Neural cell (in vitro differentiated cells): ENCODE results near the gene JPT2.

Experiments used
- EP300 ChIP-seq: fragments of 450-650 bp; conservative IDR thresholded peaks from 2 replicates; pipeline ENCODE4 v1.6.1; 2014; ENCODE audit warnings: antibody characterized with exemption, mild to moderate bottlenecking, moderate library complexity; ENCODE audit not compliant: poor library complexity, severe bottlenecking
- EZH2 ChIP-seq: fragments of 200-600, 300-800 bp; shearing (Covaris generic), sonication (generic); IDR thresholded peaks from 2 replicates; pipeline ENCODE4 v1.6.1; 2014; ENCODE audit warnings: antibody characterized with exemption, low read length, borderline replicate concordance, mild to moderate bottlenecking; ENCODE audit not compliant: insufficient read depth, poor library complexity, severe bottlenecking
- POLR2AphosphoS5 ChIP-seq: IDR thresholded peaks from 2 replicates; pipeline ENCODE4 v1.6.1; 2012
- RAD21 ChIP-seq: fragments of 450-650 bp; conservative IDR thresholded peaks from 2 replicates; pipeline ENCODE4 v1.6.1; 2014; ENCODE audit warnings: antibody characterized with exemption, mild to moderate bottlenecking, moderate library complexity
- REST ChIP-seq: IDR thresholded peaks from 2 replicates; pipeline ENCODE4 v1.6.1; 2012; ENCODE audit warnings: borderline replicate concordance
- SMC3 ChIP-seq: fragments of 450-650 bp; conservative IDR thresholded peaks from 2 replicates; pipeline ENCODE4 v1.6.1; 2014; ENCODE audit warnings: antibody characterized with exemption, mild to moderate bottlenecking, moderate library complexity; ENCODE audit not compliant: poor library complexity
- TF ChIP-seq, protein P1 (sequence below): fragments of 450-650 bp; IDR thresholded peaks from 2 replicates; pipeline ENCODE4 v1.5.1; 2014; ENCODE audit warnings: antibody characterized with exemption, mild to moderate bottlenecking, moderate library complexity; ENCODE audit not compliant: poor library complexity, severe bottlenecking

GRCh38 chr16:1744338-1744840, 66.3 kb downstream of the JPT2 start:
- no peak for TF ChIP-seq EZH2
- no peak for TF ChIP-seq POLR2AphosphoS5
- TF ChIP-seq, protein P1, sequence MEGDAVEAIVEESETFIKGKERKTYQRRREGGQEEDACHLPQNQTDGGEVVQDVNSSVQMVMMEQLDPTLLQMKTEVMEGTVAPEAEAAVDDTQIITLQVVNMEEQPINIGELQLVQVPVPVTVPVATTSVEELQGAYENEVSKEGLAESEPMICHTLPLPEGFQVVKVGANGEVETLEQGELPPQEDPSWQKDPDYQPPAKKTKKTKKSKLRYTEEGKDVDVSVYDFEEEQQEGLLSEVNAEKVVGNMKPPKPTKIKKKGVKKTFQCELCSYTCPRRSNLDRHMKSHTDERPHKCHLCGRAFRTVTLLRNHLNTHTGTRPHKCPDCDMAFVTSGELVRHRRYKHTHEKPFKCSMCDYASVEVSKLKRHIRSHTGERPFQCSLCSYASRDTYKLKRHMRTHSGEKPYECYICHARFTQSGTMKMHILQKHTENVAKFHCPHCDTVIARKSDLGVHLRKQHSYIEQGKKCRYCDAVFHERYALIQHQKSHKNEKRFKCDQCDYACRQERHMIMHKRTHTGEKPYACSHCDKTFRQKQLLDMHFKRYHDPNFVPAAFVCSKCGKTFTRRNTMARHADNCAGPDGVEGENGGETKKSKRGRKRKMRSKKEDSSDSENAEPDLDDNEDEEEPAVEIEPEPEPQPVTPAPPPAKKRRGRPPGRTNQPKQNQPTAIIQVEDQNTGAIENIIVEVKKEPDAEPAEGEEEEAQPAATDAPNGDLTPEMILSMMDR: no peak
- no peak for TF ChIP-seq REST
- TF ChIP-seq RAD21: no peak
- no peak for TF ChIP-seq EP300
- no peak for TF ChIP-seq SMC3
